Activated T-helper 1 cell treated with Interleukin-2 at 50 U/mL for 16 hours (primary cell): ENCODE data around the gene TANC1.
"Not testable (repeated sequence)": the region's sequence is repeated elsewhere in the genome, so short reads cannot be mapped to it uniquely, and the experiment has no call there.

Experiments used
- DNase-seq: peaks from one replicate; pipeline ENCODE4 v3.0.0-alpha.2; 2020; ENCODE audit warnings: low read depth

TANC1 gene

DNA sequence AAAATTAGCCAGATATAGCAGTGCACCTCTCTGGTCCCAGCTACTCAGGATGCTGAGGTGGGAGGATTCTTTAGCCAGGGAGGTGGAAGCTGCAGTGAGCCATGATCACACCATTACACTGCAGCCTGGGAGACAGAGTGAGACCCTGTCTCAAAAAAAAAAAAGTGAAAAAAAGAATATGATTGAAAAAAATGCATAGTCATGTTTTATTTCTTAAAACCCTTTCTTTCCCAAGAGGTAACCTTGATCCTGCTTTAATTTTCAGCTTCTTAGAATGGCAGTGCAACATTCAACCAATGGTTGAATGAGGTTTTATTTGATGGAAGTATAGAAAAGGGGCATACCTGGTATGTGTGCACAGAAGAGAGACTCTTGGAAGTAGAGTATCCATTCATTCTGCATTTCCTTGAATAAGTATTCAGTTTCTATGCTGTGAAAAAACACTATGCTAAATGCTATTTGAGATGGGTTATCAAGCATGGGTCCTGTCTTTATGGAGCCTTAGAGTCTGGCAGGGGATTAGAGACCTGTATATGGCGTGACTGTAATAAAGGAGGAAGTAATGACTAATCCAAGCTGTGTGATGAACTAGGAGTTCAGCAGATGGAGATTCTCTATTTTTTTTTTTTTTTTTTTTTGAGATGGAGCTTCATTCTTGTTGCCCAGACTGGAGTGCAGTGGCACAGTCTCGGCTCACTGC is 171.8 kb downstream of the TANC1 start:
- DNase-seq, result no peak

GRCh38 chr2:159140821-159141220 is 172.4 kb downstream of the TANC1 start:
- not testable (repeated sequence) for DNase-seq

DNA sequence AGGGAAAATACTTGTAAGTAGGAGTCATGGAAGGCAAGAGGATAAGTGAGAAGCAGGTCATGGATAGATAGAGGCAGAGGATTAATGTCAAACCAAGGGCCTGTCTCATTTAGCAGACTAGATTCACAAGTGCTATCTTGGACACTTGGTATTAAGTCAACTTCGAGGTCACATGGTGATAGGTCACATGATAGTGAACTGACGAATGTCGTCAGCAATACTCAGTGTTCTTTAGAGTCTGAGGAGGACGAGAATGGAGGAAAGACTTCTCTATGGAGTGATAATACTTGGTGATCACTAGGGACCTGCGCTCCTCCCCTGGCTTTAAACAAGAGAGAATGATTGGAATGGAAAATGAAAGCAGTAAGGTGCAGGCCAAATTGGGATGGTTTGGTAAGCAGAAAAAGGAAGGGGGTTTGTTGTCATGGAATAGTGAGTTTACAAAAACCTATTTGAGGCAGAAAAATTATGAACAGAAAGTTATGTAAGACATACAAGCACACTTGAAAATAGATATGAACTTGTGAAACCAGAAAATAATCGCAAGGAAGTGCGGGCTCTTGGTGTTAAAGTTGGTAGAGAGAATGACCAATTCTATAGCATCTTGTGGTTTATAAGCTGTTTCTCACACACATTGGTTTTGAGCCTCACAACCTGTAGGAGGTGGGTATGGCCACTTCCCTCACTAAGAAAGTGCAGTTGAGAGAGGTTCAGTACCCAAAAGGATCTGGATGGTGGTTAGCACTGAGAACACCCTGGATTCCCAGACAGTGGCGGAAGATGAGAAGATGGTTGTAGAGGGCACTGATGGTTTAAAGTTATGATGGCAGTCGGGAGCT is 176.6 kb downstream of the TANC1 start:
- no peak for DNase-seq

DNA sequence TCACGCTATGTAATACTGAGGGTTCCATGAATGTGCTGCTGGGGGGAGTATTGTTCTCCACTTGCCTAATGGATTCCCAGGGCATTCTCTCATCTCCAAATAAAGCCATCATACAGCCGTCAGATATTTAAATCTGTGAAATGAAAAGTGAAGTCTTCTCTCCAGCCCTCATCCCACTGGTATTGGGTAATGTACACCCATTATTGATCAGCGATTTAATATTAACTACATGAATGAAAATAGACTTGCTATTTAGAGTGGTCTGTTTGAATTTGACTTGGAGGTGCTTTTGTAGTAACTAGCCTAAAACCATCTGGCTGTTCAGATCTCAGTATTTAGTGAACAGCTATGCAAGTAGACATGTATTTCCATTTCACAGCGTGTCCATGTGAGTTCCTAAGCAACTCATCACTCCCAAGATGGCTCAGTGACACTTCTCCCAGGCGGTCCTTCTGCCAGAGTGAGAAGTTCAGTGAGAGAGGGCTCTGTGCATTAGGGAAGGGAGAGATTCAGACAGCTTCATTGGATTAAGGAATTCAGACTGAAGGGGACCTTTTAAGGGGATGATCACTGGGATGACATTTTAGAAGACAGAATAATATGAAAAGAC is 177.4 kb downstream of the TANC1 start:
- DNase-seq, result no peak

DNA sequence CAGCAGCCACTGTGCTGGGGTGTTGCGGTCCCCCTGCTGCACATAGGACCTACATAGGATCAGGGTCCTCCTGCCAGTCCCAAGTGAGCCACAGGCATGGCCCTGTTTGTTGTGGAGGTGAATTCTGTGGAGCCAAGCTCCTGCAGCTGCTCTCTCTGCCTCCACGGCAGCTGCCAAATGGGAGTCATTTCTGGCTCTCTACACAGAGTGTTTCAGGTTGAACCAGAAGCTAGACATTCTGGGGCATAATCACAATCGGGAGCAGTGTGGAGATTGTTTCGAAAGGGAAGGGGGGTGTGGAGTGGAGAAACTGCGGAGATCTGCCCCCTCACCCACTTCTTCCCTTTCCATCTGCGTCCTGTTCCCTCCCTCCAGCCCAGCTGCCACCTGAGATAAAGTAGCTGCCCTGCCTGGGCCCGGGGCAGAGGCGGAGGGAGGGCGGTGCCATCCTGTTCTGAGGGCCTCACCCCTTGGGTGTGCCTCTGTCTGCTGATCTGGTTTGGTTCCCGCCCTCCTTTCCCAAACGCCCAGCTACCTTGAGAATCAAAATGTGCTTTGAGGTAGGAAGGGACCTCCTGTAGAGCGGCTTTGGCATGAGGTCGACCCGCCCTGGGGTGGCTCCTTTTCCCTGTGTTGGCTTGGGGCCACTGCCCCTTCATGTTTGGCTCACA is 178.7 kb downstream of the TANC1 start:
- DNase-seq, result no peak

DNA sequence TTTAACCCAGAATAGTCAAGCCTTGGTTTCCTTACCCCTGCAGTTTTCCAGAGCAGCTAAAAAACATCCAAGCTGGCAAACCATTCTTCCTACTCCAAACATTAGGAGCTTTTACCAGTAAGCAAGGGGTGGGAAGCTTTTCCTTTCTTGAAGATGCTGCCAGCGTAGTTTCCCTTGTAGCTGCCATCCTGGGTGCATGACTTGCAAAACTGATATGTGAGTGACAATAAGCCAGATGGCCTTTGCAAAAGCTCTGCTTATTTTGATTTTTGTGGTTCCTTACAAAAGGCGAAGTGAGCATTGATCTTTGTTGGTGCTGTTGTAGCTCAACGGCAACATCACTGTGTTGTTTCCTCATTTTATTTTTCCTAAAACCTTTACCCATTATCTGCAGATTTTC is 179.2 kb downstream of the TANC1 start:
- DNase-seq, result no peak

DNA sequence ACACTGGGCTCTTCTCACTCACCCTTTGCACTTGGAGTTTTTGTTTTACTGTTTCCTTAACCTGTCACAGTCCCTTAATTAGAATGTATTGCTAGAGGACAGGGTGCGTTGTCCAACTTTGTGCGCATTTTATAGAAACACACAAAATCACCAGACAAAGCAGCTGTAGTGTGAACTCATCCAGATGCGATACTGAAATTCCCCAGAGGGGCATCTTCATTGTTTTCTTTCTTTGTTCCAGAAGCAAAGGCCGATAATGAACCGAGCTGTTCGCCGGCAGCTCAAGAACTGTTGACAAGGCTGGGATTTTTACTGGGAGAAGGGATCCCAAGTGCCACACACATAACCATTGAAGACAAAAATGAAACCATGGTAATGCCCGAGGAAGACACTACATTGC is 180.5 kb downstream of the TANC1 start:
- DNase-seq, result no peak

DNA sequence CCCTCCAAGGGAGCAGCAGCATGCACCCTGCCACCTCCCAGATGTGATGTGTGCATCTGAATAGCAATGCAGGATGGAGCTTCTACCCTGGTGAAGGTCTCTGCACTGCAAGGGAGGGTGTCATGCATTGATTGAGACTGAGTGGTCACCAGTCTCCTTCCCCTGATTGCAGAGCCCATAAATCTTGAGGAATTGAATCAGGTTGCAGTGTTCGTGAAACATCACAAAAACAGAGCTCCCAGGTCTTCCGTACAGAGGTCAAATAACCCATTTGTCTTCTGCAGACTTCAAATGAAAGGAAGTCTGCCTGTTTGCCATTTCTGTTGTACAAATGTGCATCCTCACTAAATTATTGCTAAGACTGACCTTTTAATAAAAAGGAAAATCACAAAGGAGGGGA is 181.3 kb downstream of the TANC1 start:
- no peak for DNase-seq

- no peak for DNase-seq
These were observed 181.9 kb downstream of the TANC1 start for GRCh38 chr2:159150280-159150746.

- no peak for DNase-seq
These were observed 183.0 kb downstream of the TANC1 start for GRCh38 chr2:159151198-159152127.

DNA sequence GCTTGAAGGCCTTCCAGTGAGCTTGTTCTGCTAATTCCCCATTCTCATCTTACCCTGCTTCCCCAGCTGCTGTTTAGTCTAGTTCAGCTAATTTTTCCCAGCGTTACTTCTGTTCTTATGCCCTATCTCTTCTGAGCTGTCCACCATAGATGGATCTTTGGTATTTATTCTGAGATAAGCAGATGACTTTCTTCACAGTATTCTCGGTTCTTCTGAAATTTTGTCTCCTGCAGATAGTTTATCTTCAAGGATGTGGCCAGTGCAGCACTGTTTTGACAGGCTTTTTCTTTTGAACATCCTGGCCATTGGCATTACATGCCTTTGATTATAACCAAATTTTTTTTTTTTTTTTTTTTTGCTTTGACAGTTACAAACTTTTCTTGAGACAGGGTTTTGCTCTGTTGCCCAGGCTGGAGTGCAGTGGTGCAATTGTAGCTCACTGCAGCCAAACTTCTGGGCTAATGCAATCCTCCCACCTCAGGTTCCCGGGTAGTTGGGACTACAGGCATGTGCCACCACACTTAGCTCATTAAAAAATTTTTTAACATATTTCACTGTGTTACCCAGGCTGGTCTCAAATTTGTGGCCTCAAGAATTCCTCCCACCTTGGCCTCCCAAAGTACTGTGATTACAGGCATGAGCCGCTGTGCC is 183.8 kb downstream of the TANC1 start:
- DNase-seq, result no peak

DNA sequence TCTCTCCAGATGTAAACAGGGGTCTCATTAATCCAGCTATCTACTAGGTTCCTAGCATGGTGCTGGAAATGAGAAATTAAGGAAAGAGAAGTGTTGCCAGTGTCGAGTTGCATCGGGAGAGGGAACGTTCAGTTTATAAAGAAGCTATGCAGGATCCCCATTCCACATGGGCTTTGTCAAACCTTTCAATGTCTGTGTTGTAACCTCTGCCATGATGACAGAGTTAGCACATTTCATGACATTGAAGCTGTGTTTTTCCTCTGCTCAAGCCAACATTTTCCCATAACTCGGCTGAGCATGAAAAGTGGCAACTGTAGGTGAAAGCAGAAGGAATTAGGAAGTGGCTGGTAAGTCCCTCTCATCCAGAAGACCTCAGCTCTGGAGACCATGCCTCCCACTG is 184.6 kb downstream of the TANC1 start:
- no peak for DNase-seq

- DNase-seq, result no peak
These were observed 185.0 kb downstream of the TANC1 start for GRCh38 chr2:159153463-159153862.

GRCh38 chr2:159153951-159154350 is 185.5 kb downstream of the TANC1 start:
- DNase-seq, result no peak

- DNase-seq, result no peak
These were observed 185.9 kb downstream of the TANC1 start for GRCh38 chr2:159154366-159154765.

DNA sequence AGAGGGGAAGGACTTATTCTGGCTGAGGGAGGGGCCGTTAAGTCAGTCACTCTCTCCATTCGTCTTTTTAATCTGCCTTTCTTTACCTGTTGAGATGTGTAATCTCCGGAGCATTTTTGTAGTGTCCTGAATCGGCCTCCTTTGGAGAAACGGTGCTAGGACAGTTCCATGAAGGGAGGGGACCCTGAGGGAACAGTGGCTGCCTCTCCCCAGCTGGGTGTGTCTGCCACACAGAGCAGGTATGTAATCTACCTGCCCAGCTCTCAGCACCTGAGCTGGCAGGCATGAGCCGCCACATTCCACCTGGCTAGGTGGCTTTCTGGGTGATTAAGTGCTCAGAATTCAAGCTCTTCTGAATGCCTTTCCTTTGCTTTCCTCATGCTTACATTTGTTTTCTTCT is 186.9 kb downstream of the TANC1 start:
- DNase-seq, result no peak

GRCh38 chr2:159155791-159156190 is 187.4 kb downstream of the TANC1 start:
- no peak for DNase-seq

GRCh38 chr2:159156834-159157233 is 188.4 kb downstream of the TANC1 start:
- DNase-seq, result no peak

- DNase-seq, result no peak
These were observed 189.1 kb downstream of the TANC1 start for GRCh38 chr2:159157361-159158209.

GRCh38 chr2:159160412-159160811 is 192.0 kb downstream of the TANC1 start:
- DNase-seq, result no peak
